HG02973 (cell line): Measurements from ENCODE around the gene HLA-DRB1.
"Not testable (repeated sequence)": the region's sequence is repeated elsewhere in the genome, so short reads cannot be mapped to it uniquely, and the experiment has no call there.

ENCODE experiments used
- ATAC-seq: cut with Tn5 transposase; IDR thresholded peaks from one replicate; pipeline ENCODE4 v1.9.1; 2021; ENCODE audit warnings: moderate library complexity; ENCODE audit not compliant: unreplicated experiment

Gene HLA-DRB1

DNA sequence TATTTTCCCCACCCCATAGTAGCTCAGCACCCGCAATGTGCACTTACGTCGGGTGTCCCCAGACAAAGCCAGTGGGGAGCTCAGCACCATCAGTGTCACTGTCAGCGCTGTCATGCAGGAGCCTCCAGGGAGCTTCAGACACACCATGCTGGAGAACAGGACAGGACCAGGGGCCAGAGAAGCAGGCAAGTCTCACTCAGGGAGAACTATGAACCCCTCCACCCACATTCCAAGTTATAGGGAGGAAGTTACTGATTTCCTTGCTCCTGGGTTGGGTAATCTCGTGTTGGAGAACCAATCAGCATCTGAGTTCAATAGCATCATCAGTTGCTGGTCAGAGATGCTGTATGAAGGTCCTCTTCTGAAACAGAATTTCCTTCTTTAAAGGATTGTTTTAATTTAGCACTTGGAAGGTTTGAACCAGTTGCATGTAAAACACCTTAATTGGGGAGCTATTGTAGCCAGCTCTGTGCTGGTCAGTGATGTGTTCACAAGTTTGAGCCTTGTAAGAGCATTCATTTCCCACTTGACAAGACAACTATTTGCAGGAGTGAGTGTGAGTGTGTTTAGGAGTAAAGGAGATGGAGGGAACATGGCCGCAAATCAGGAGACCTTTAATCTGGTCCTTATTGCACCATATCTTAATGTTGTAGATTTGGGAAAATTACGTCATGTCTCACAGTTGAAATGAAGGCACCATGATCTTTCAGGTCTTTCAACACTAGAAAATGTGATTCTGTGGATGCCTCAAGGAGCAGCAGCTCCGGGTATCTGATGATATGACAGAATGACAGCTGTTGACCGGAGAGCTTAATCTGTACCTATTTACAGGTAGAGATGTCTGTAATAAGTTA lies at the start of gene HLA-DRB1:
Gene HLA-DRB1 (minus strand): TSS at position 253 of the 854 bp plus-strand sequence. CDS start 106 bp downstream, at position 147.
- ATAC-seq, result peak; percentile 79

DNA sequence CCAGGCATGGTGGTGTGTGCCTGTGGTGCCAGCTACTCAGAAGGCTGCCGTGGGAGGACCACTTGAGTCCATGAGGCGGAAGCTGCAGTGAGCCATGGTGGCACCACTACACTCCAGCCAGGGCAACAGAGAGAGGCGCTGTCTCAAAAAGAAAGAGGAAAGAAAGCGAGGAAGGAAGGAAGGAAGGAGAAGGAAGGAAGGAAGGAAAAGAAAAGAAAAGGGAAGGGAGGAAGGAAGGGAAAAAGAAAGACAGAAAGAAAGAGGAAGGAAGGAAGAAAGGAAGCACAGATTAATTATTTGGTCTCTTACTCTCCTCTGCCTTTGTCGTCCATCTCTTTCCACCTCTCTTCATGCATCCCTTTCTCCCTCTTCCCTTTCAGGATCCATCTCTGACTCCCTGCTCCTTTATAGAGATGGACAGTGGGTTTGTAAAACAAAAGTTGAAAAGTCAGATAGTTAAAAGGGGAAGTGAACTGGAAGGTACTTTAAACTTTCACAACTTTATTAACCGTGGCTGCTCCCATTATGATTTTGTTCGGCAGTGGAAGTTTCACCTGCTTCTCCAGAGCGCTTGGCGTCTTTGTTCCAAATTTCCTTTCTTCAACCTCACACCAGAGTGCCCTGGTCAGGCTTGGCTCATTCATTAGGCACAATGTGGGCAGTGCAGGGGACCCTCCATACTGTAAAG lies 49.0 kb upstream of the HLA-DRB1 start:
- ATAC-seq, result no peak

DNA sequence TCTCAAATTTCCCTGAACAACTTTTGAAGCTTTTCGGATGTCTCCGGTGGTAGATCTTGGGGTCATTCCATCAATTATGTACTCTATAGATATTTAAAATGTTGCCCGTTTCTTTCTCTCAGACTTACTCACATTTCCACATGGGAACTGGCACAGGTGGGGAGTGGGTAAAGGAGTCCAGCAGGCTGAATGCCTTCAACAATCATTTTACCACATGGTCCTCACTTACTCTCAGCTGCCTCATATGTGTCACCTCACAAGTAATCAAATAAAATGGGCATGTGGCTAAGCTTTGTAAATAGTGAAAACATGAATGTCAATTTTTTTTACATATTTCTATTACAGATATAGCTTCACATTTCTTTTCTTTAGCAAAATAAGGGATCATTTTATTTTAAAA lies 48.2 kb upstream of the HLA-DRB1 start:
- no peak for ATAC-seq

DNA sequence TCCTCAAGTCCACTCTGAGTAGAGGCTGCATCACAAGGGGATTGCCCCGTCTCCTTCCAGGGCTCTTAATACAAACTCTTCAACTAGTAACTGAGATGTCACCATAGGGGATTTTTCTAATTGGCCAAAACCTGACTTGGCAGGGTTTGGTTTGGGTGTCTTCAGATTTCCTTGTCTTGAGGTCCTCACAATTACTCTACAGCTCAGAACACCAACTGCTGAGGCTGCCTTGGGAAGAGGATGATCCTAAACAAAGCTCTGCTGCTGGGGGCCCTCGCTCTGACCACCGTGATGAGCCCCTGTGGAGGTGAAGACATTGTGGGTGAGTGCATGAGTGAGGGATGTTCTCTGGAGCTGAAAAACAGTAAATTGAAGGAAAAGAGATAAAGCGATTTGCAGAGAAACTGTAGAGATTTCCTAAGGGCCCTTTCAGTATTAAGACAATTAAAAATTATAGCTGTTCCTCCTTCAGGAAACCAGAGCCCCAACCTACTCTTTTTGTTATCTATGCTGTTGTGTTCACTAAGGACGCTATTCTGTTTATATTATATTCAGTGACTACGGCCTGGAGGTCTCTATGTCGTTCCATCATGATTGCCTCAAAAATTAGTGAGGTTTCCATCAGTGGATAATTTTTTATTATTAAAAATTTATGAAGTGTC lies 47.7 kb upstream of the HLA-DRB1 start, which contains the start of gene HLA-DQA1:
Gene HLA-DQA1 (plus strand): TSS at position 188 of the 662 bp plus-strand sequence. CDS start 53 bp downstream, at position 241.
- peak; percentile 60 for ATAC-seq

DNA sequence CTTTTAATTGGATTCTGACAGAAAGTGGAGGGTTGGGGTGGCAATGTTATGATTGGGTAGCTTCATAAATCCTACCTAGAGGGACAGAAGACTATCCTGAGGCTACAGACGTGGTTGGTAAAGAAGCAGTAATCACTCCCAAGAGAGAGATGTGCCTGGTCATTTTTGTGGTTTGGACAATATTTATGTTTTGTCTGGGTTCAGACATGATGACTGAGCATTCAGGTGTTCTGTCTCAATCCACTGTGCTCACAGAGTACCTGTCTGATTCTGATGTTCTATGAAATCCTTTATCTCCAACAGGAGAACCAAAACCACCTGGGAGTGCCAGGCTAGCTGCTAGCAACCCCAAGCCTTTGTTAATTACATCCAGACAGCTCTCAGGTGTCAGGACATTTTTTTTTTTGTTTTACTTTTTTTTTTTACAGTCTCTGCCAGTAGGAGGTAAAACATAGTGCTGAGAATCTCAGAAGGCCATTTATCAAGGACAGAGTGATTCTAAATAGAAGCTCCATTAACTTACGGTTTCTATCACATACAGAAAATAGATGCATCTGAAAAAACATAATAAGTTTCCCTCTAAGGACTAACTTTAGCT lies 46.0 kb upstream of the HLA-DRB1 start:
- ATAC-seq, result no peak

DNA sequence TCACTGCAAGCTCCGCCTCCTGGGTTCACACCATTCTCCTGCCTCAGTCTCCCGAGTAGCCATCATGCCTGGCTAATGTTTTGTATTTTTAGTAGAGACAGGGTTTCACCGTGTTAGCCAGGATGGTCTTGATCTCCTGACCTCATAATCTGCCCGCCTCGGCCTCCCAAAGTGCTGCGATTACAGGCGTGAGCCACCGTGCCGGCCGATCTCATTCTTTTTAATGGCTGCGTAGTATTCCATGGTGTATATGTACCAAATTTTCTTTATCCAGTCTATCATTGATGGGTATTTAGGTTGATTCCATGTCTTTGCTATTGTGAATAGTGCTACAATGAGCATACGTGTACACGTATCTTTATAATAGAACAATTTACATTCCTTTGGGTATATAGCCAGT lies 40.1 kb upstream of the HLA-DRB1 start:
- ATAC-seq, result not testable (repeated sequence)

DNA sequence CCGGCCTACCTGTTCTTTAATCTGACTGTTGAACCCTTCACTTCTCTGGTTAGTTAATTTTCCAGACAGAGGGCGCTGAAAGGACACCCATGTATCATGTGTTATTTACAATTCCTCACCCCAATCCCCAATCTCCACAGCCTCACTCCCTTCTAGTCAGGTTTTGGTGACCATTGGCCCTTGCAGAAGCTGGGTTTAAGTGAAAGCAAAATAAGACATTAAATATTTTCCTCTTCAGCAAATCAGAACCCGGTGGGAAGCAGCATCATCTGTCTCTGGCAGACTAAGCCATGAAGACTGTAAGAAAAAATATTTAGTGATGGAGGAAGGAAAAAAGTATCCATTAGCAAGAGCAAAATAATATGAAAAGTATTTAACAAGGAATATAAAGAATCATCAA lies 38.2 kb upstream of the HLA-DRB1 start:
- peak; percentile 39 for ATAC-seq

DNA sequence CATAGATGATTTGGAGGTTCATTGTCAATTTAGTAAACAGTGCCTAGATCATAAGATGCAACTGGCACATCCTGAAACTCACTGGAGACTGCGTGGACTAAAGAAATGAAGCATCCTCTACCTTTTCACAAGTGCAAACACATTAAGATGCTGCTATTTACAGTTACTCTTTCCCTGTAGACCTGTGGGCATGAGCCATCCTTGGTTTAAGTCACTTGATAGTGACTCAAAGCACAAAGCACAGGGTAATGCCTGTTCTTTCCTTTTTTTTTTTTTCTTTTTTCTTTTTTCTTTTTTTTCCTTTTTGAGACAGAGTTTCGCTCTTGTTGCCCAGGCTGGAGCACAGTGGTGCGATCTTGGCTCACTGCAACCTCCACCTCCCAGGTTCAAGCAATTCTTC lies 37.6 kb upstream of the HLA-DRB1 start:
- ATAC-seq, result no peak

DNA sequence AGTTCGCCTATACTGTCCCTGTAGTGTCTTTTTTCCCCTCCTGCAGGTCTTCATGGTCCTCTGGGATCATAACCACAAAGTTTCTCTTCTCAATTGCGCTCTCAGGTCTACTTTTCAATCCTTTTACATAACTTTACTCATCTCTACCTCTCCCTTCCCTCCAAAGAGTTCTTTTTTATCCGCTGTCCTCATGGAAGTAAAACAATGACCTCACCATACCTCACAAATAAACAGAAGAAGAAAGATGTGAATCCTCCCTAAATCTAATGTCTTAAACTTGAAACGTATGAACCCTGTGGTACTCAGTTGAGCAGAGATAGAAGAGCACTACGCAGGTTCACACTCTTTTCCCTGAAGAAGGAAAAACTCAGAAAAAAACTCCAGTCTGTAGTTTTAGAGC lies 35.5 kb upstream of the HLA-DRB1 start:
- ATAC-seq, result no peak

DNA sequence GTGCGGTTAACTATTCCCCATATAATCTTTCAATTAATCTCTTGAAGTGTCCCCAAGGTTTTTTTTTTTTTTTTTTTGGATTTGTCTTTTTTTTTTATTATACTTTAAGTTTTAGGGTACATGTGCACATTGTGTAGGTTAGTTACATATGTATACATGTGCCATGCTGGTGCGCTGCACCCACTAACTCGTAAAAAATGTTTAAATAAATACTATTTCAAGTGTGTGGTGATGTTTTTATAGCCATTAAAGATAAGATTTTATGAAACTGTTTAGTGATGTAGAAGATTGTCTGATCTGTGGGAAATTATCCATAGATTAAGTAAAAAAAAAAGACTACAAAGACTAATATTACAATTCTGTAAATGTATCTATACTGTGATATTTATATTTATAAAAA lies 34.9 kb upstream of the HLA-DRB1 start:
- no peak for ATAC-seq

DNA sequence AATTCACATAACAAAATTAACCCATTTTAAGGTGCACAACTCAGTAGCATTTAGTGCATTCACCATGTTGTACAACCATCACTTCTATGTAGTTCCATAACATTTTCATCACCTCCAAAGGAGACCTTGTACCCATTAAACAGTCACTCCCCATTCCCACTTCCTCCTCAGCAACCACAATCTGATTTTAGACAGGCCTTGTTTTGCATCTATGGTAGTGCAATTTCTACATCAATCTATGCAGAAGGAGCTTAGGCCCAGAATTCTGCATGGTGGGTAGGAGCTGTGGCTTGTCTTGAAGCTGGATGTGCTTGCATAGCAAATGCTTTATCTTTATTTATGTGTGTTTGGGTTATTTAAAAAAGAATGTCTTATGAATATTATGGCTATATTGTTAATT lies 34.0 kb upstream of the HLA-DRB1 start:
- ATAC-seq, result no peak

DNA sequence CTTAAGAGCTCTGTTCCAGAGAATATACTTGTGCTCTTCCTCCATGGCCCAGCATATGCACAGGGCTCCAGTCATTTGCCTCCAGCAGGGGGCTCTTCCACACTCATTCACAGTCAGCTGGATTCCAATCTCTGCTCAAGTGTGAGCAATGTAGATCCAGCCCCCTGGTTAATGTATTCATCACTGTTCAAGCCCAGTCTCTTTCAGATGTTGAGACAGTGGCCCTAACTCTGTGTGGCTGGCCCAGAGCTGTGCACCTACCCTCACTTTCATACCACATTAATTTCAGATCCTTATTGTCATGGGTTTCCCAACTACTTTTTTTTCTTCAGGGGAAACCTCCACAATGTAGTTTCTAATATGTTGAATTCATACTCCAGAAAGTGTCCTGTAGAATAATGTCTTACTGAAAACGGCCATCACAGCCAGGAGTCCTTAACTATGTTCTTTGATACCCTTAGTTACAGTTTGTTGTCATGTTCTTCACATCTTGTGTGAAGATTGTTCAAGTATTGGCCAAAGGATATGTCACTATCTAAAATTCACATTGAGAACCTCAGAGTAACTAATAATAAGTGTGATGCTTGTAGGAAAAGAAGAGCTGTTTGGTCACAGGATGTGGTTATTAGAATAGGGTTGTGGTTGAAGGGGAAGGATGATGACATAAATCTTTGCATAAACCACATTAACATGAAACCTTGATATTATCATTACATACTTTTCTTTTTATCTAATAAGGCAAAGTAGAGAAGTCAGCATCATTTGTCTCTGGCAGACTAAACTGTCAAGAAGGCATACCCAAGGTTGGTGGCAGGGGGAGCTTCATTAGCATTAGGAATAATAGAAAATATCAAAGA lies 33.1 kb upstream of the HLA-DRB1 start:
- peak; percentile 55 for ATAC-seq

DNA sequence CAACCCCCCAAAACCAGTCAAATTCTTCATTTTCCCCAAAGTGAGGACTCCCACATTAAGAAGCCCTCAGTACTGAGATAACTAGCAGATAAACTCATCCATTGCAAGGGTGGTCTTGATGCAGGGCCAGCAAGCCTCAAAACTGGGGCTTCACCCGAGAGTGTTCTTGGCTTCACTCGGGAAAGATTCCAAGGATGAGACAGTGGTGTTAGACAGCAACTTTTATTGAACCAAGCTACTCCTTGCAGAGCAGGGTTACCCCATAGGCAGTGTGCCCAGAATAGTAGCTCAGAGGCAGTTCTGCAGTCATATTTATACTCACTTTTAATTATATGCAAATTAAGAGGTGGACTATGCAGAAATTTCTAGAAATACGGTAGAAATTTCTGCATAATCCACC lies 31.7 kb upstream of the HLA-DRB1 start:
- no peak for ATAC-seq

DNA sequence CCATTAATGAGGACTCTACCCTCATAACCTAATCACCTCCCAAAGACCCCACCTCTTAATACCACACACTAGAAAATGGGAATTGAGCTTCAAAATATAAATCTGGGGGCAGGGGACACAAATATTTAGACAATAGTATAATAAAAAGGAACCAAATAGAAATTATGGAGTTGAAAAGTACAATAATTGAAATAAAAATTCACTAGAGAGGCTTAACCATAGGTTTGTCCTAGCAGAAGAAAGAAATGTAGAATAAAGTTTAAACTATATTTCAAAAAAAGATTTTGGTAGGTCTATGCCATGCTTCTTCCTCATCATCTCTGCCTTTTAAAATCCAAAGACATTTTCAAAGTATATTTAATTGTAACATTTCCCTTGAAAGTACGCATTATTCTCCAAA lies 28.1 kb upstream of the HLA-DRB1 start:
- ATAC-seq, result no peak

DNA sequence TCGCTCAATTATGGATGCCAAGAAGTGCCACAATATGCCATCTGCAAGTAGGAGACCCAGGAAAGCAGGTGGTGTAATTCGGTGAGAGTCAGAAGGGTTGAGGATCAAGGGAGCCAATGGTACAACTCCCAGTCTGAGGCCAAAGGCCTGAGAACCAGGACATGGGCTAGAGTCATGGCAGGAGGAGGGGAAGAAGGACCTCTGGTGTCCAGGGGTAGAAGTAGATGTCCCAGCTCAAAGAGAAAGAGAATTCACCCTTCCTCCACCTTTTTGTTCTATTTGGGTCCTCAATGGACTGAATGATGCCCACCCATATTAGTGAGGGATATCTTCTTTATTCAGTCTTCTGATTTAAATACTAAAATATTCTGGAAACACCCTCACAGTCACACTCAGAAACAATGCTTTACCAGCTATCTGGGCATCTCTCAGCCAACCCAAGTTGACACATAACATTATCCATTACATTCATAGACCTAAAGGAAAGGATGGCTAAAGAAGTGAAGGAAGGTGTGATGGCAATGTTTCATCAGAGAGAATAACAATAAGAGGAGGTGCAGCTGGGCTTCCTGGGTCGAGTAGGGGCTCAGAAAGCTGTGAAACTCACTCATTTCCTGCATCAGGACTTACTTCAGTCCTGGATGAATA lies 26.4 kb upstream of the HLA-DRB1 start:
- ATAC-seq, result no peak

DNA sequence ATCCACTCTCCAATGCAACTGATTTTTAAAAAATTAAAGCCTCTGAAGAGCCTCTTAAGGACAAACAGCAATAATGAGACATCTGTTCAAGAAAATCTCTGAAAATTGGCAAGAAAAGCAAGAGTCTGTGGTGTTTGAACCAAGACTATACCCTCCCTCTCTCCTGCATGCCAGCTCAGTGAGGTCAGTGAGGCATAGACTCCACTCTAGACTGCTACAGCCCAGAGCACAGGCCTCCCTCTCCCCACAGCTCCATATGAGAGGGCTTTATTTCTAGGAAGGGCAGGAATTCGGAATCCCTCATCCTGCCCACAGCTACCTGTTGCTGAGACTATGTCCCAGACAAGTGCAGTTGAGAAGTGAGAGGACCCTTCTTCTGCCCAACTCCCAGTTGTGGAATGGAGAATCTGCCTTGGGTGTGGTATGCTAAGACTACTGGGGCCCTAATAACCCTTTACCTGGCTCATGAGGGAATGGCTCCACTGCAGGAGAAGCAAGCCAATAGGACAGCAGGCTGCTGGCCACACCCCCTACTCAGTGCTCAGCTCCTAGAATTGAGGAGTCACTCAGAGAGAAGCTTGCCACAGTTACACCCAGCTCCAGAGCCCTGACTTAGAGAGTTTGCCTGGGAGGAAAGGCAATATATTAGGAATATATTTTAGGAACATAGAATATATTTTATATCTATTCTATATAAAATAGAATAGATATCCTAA lies 24.9 kb upstream of the HLA-DRB1 start:
- no peak for ATAC-seq

DNA sequence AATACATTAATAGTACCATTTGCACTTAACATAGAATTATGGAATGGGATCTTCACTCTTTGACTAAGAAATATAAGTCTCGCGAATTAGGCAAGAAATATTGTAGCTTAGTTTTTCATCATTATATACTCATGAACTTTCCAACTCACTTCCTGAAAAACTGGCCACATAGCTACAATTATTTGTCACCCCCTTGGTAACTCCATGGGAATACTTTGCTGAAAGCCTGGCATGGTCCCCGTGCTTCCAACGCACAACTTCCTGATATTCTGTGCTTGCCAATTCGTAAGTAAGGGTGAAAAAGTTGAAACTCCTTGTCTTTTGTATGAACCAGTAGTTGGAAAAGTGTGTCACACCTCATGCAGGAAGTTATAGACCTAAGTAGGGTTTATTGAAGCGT lies 23.8 kb upstream of the HLA-DRB1 start:
- no peak for ATAC-seq

DNA sequence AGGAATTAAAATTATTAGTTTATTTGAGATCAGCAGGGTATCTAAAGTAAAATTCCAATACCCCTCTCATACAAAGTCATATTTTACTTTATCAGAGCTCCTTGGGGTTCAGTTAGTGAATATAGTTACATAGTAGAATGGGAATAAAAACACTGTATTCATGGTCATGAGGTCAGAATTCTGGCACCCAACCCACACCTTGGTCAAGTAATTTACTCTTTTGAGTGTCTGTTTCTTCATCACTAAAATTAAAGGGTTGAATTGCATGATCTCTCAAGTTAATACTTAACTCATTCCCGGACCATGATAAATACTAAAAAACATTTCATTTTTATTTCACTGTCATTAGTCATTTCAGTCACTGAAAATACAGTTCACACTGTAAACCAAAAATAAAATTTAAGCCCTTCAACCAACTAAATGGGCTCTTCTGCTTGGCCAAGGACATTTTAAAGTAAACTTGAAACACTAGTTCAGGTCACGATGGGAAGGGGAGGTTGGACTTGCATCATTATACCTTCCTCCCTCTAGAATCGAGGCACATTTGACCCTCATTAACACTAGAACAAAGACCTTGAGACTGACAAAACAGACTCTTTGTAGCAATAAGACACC lies 21.1 kb upstream of the HLA-DRB1 start:
- no peak for ATAC-seq
